GM12878 (cell line): ENCODE data around the gene ATP10A.

Source experiments
- CTCF ChIP-seq, 3 experiments: IDR thresholded peaks in 2 of 3; conservative IDR thresholded peaks in 1 of 3; 2 replicates each; pipeline ENCODE4 v1.5.1; 2011; ENCODE audit warnings: low read depth in 3 of 3, low read length in 3 of 3, mild to moderate bottlenecking in 3 of 3, control low read depth in 2 of 3, moderate library complexity in 2 of 3, inconsistent platforms in 1 of 3, mixed read lengths in 1 of 3; ENCODE audit not compliant: control insufficient read depth in 2 of 3, insufficient read depth in 1 of 3; ENCODE audit errors: extremely low read depth in 1 of 3
- EP300 ChIP-seq, 2 experiments: fragments of 150-350 bp in 1 of 2; IDR thresholded peaks; 2 replicates each; pipeline ENCODE4 v1.6.1; 2011 to 2012; ENCODE audit warnings: low read depth in 2 of 2, low read length in 2 of 2, borderline replicate concordance in 1 of 2, improper control_type of control experiment in 1 of 2, inconsistent platforms in 1 of 2; ENCODE audit not compliant: control insufficient read depth in 1 of 2
- TAF1 ChIP-seq: IDR thresholded peaks from 2 replicates; pipeline ENCODE4 v1.6.1; 2011; ENCODE audit warnings: mild to moderate bottlenecking, low read depth, low read length, borderline replicate concordance

- TF ChIP-seq CTCF (IDR thresholded peaks at IDR 0.05 in 2 of 3, conservative IDR thresholded peaks at IDR 0.05 in 1 of 3; ENCODE audit: control insufficient read depth in 2 of 3, extremely low read depth in 1 of 3, insufficient read depth in 1 of 3, low read depth in 3 of 3, low read length in 3 of 3) (no peak), EP300 (IDR thresholded peaks at IDR 0.05; ENCODE audit: borderline replicate concordance in 1 of 2, control insufficient read depth in 1 of 2, low read depth in 2 of 2, low read length in 2 of 2) (no peak), TAF1 (no peak)
Measured at GRCh38 chr15:25688166-25688565, 175.0 kb downstream of the ATP10A start.
